SK-N-MC (cell line): ENCODE data around the gene ADCY9.

Experiments
- EZH2 ChIP-seq: fragments of 200-600 bp; sonication (generic); IDR thresholded peaks from one replicate; pipeline ENCODE4 v1.6.1; 2017; ENCODE audit warnings: antibody characterized with exemption
- POLR2AphosphoS5 ChIP-seq: IDR thresholded peaks from 2 replicates; pipeline ENCODE4 v1.6.1; 2012; ENCODE audit warnings: mild to moderate bottlenecking, low read depth, low read length, borderline replicate concordance

DNA sequence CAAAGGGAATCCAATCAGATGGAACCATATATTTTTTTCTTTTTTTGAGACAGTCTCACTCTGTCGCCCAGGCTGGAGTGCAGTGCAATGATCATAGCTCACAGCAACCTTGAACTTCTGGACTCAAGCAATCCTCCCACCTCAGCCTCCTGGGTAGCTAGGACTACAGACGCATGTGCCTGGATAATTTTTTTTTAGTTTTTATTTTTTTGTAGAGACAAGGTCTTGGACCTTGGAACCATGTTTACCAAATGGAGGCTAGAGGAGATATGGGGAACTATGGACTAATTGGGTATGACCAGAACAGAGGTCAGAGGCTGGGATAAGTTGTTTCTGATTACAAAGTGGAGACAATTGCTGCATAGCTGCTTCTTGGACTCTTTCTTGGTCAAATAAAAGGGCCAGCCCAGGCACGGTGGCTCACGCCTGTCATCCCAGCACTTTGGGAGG, 41.2 kb upstream of the ADCY9 start:
- TF ChIP-seq POLR2AphosphoS5, result no peak
- no peak for TF ChIP-seq EZH2
